Heart right ventricle (tissue), 16 donors: ENCODE results near the gene THSD4. TPM values are rescaled to one million over a fixed set of nuclear protein-coding genes. Genes with fewer than 3 reads are reported as not detected.
A peak's percentile ranks its signal among the peaks of the same experiment; 100 is the strongest.

Experiments used
- ATAC-seq, 8 donors: fragments of 200-7000 bp; cut with Tn5 transposase; one replicate each; pipeline ENCODE4 v1.9.1; 2020; ENCODE audit warnings: mild to moderate bottlenecking in 8 of 8, moderate library complexity in 8 of 8, moderate number of reproducible peaks in 1 of 8
- DNase-seq, 2 donors: peaks; one replicate each; pipeline ENCODE4 v3.0.0-alpha.2; 2020
- H3K27ac ChIP-seq, 10 donors: fragments of 200-600 bp; sonication (generic) in 2 of 10; one replicate each; pipeline versions ENCODE4 v1.5.0 to v1.8.0; 2020 to 2022; ENCODE audit warnings: mild to moderate bottlenecking in 3 of 10
- H3K27me3 ChIP-seq, 7 donors: fragments of 200-600 bp; one replicate each; pipeline ENCODE4 v1.8.0; 2021 to 2022; ENCODE audit warnings: mild to moderate bottlenecking in 2 of 7
- H3K36me3 ChIP-seq, 9 donors: fragments of 200-600 bp; sonication (generic) in 1 of 9; one replicate each; pipeline versions ENCODE4 v1.5.0 to v1.8.0; 2020 to 2022; ENCODE audit warnings: mild to moderate bottlenecking in 2 of 9
- H3K4me1 ChIP-seq, 9 donors: fragments of 200-600 bp; sonication (generic) in 1 of 9; one replicate each; pipeline versions ENCODE4 v1.5.0 to v1.8.0; 2020 to 2022; ENCODE audit warnings: mild to moderate bottlenecking in 4 of 9
- H3K4me3 ChIP-seq, 10 donors: fragments of 200-600 bp; sonication (generic) in 2 of 10; one replicate each; pipeline versions ENCODE4 v1.5.0 to v1.8.0; 2020 to 2022; ENCODE audit warnings: mild to moderate bottlenecking in 7 of 10, moderate library complexity in 2 of 10
- H3K9me3 ChIP-seq, 11 donors: fragments of 200-600 bp in 10 of 11; sonication (generic) in 2 of 11; one replicate each; pipeline versions ENCODE4 v1.5.0 to v1.8.0; 2013 to 2022; ENCODE audit warnings: mild to moderate bottlenecking in 2 of 11, control low read depth in 1 of 11, moderate library complexity in 1 of 11
- WGBS, 2 donors: extraction: QIAGEN DNeasy Blood & Tissue Kit; methylation state at CpG; one replicate each; pipeline ENCODE4 v1.1.7; 2013; ENCODE audit warnings: inconsistent platforms in 1 of 2; 5-methylcytosine and 5-hydroxymethylcytosine counted together
- intact Hi-C, 10 donors: fragments of 100-400 bp; cut with DNase I; formaldehyde crosslinking; loops; one replicate each; pipeline versions ENCODE4 v1.11.1 to v1.14.2; 2022
- polyA plus RNA-seq, 2 donors: library from polyadenylated mRNA; stranded (reverse); fragments of 200-250 nt; gene quantifications; one replicate each; pipeline ENCODE4 v1.2.3, GENCODE V29; 2013
- total RNA-seq, 10 donors: library from RNA; stranded (reverse); fragmentation: NEBNext Ultra II Directional in 3 of 10; extraction: Animal tissue kit (Norgen Biotek cat#: 25700) in 3 of 10; gene quantifications; one replicate each; pipeline versions ENCODE4 v1.2.1 to v1.2.4, GENCODE V29; 2021 to 2023
- TF ChIP-seq, protein P1 (sequence below), 9 donors: fragments of 200-600 bp; sonication (generic) in 2 of 9; IDR thresholded peaks; one replicate each; pipeline versions ENCODE4 v1.5.0 to v1.8.0; 2021 to 2022; ENCODE audit warnings: antibody characterized with exemption in 9 of 9, mild to moderate bottlenecking in 5 of 9, moderate library complexity in 1 of 9
- donor health status: Arrhythmogenic right ventricular cardiomyopathy.
- donor health status: ischemic (EF 13 %, LVEDD 7.1; RV severe dilation, severe dysfunction).
- donor health status: healthy with polysubstance abuse.
- donor health status: DM: no; HTN: yes; CAD: no.
- donor health status: DM: no; HTN: no; CAD: no.
- donor health status: ischemic (EF 25% LVEDD 6.9; RV normal size, moderate dysfunction).
- donor health status: ischemic (EF 25% LVEDD 5.7; RV mildly dilated, moderate dysfunction).
- donor health status: healthy.
- donor health status: DM: yes; HTN: yes; CAD: no.
- donor health status: Ischemic cardiomyopathy.
- donor health status: ischemic (EF 35%, LVEDD 5.7; RV mildly dilated, moderate dysfunction).
- donor health status: nonischemic (EF 11% LVEDD 7.7; RV severe dilation, severe dysfunction).
- donor health status: DM: yes; HTN: yes; CAD: no.
- donor health status: PGD.
- donor health status: ischemic (EF 29% LVEDD 5.4; RV normal size, mild dysfunction).
- donor health status: nonischemic (EF 23%, LVEDD 6.1; RV moderate dilation, normal function).

Gene THSD4
- total and polyA plus RNA-seq, 12 donors, result 20.8 to 212 (median 139) TPM

DNA sequence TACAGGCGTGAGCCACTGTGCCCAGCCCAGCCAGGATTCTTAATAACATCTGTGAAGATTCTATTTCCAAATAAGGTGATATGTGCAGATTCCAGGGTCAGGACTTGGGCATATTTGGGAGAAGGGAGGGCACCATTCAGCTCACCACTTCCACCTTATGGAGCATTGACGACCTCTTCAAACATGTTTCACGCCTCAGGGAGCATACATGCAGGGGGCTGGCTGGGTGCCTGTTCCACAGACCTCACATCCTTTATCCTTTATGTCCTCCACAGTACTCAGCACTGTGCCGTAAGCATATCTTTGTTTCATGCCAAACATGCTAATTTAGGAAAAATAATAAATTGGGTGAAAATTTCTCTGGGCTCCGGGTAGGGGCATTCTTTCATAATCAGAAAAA is 229.0 kb downstream of the THSD4 start:
- peaks cover 0 to 16% (median 7%) of the 10 kb centered on the region in 9 donors for H3K4me1 ChIP-seq
- ATAC-seq (no peak), DNase-seq (no peak)
- H3K36me3 ChIP-seq, result no peaks in the 10 kb centered on the region
- TF ChIP-seq, protein P1, sequence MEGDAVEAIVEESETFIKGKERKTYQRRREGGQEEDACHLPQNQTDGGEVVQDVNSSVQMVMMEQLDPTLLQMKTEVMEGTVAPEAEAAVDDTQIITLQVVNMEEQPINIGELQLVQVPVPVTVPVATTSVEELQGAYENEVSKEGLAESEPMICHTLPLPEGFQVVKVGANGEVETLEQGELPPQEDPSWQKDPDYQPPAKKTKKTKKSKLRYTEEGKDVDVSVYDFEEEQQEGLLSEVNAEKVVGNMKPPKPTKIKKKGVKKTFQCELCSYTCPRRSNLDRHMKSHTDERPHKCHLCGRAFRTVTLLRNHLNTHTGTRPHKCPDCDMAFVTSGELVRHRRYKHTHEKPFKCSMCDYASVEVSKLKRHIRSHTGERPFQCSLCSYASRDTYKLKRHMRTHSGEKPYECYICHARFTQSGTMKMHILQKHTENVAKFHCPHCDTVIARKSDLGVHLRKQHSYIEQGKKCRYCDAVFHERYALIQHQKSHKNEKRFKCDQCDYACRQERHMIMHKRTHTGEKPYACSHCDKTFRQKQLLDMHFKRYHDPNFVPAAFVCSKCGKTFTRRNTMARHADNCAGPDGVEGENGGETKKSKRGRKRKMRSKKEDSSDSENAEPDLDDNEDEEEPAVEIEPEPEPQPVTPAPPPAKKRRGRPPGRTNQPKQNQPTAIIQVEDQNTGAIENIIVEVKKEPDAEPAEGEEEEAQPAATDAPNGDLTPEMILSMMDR (IDR thresholded peaks at IDR 0.05), result no peak
- peak overlapping the region in 1 of 10 donors; percentile 8 for H3K27ac ChIP-seq
- no peak overlapping the region for H3K4me3 ChIP-seq
- no peaks in the 10 kb centered on the region for H3K9me3 ChIP-seq
- 90 to 91% methylated on average over 5 of the region's 5 CpGs for WGBS, 2 donors
- intact Hi-C loops, result no loop called here
- no peaks in the 10 kb centered on the region for H3K27me3 ChIP-seq

DNA sequence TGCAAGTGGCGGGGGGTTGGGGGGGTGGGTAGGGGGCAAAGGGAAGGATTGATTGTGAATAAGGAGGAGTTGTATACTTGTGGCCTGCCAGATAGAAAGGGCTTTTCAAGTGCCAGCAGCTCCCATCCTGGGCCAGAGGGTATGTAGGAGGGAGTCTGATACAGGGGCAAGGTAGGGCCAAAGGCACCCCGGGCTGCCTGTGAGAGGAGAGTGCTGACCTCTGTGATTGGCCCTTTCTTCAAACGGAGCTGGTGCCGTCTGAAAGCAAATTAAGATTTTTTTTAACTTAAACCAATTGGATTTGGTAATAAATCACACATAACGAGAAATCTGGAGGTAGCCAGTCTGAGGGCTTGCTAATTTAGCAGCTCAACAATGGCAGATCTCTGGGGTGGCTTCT is 229.9 kb downstream of the THSD4 start:
- Histone ChIP-seq H3K4me3 (no peak overlapping the region), H3K27me3 (no peaks in the 10 kb centered on the region), H3K4me1 (peaks cover 0 to 20% (median 11%) of the 10 kb centered on the region in 9 donors), H3K9me3 (no peaks in the 10 kb centered on the region), H3K27ac (no peak overlapping the region), H3K36me3 (no peaks in the 10 kb centered on the region)
- WGBS, 2 donors, result 61 to 73% methylated on average over 5 of the region's 5 CpGs
- TF ChIP-seq, protein P1 (IDR thresholded peaks at IDR 0.05), result no peak
- intact Hi-C loops, result no loop called here
- DNase-seq (no peak), ATAC-seq (no peak)

DNA sequence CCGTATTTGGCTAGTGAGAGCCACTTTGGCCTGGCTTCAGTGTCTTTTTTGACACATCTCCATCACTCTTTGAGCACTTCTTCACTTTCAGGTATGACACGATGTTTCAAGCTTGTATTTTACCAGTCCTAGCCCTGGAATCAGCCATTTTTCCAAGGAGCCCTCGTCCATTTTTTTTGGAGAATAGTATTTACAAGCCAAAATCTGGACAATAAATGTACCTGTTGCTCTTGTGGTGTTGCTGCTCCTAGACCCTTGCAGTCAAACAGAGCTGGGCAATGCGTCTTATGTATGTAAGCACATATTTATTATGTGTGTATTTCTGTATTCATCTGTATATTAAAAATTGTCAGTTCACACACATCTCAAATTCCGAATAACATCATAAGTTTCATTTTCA is 231.2 kb downstream of the THSD4 start:
- TF ChIP-seq, protein P1 (IDR thresholded peaks at IDR 0.05), result no peak
- Histone ChIP-seq H3K27ac (no peak overlapping the region), H3K4me3 (no peak overlapping the region), H3K27me3 (no peaks in the 10 kb centered on the region), H3K9me3 (no peaks in the 10 kb centered on the region), H3K4me1 (peaks cover 0 to 32% (median 11%) of the 10 kb centered on the region in 9 donors), H3K36me3 (no peaks in the 10 kb centered on the region)
- ATAC-seq, result no peak
- intact Hi-C loops, result no loop called here
- DNase-seq, result no peak
- 94 to 96% methylated on average over 5 of the region's 5 CpGs for WGBS, 2 donors

DNA sequence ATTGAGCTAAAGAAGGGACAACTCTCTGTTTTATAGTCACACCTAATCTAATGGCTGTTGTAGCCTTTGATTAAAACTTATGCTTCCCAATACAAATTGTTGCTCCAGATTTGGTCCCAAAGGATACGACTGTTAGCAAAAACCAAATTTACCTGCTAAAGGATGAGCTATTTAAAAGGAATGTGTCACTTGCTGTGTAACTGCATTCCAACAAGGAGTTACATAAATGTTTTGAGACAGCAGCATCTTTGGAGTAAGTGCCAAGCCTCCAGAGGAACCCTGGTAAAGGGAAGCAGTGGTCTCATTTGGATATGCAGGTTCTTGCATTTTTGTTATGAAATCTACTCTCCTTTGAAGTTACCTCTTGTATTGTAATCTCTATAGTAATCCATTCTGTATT is 233.3 kb downstream of the THSD4 start:
- no peak for ATAC-seq
- intact Hi-C loops, result no loop called here
- Histone ChIP-seq H3K27me3 (no peaks in the 10 kb centered on the region), H3K36me3 (no peaks in the 10 kb centered on the region), H3K27ac (peak overlapping the region in 5 of 10 donors; percentile 9 to 50 (median 34)), H3K4me1 (peaks cover 0 to 53% (median 19%) of the 10 kb centered on the region in 9 donors), H3K9me3 (no peaks in the 10 kb centered on the region), H3K4me3 (no peak overlapping the region)
- TF ChIP-seq, protein P1 (IDR thresholded peaks at IDR 0.05), result no peak
- WGBS, 2 donors, result 57 to 72% methylated on average over 1 of the region's 1 CpG
- no peak for DNase-seq
